GM10266 (cell line): ENCODE results near the gene PLXNA4.
A peak's percentile ranks its signal among the peaks of the same experiment; 100 is the strongest.

Source experiments
- DNase-seq: peaks from one replicate; pipeline ENCODE4 v3.0.0; 2012; ENCODE audit errors: extremely low spot score
- TF ChIP-seq, protein P1 (sequence below): IDR thresholded peaks from 2 replicates; pipeline ENCODE4 v1.5.1; 2012; ENCODE audit warnings: mild to moderate bottlenecking, low read depth; ENCODE audit not compliant: control insufficient read depth, insufficient read depth; ENCODE audit errors: missing control alignments

PLXNA4 gene

GRCh38 chr7:132400561-132401142 lies 175.6 kb downstream of the PLXNA4 start:
- no peak for DNase-seq
- TF ChIP-seq, protein P1, sequence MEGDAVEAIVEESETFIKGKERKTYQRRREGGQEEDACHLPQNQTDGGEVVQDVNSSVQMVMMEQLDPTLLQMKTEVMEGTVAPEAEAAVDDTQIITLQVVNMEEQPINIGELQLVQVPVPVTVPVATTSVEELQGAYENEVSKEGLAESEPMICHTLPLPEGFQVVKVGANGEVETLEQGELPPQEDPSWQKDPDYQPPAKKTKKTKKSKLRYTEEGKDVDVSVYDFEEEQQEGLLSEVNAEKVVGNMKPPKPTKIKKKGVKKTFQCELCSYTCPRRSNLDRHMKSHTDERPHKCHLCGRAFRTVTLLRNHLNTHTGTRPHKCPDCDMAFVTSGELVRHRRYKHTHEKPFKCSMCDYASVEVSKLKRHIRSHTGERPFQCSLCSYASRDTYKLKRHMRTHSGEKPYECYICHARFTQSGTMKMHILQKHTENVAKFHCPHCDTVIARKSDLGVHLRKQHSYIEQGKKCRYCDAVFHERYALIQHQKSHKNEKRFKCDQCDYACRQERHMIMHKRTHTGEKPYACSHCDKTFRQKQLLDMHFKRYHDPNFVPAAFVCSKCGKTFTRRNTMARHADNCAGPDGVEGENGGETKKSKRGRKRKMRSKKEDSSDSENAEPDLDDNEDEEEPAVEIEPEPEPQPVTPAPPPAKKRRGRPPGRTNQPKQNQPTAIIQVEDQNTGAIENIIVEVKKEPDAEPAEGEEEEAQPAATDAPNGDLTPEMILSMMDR: no peak

GRCh38 chr7:132399367-132399766 lies 176.9 kb downstream of the PLXNA4 start:
- no peak for DNase-seq
- TF ChIP-seq, protein P1: no peak

DNA sequence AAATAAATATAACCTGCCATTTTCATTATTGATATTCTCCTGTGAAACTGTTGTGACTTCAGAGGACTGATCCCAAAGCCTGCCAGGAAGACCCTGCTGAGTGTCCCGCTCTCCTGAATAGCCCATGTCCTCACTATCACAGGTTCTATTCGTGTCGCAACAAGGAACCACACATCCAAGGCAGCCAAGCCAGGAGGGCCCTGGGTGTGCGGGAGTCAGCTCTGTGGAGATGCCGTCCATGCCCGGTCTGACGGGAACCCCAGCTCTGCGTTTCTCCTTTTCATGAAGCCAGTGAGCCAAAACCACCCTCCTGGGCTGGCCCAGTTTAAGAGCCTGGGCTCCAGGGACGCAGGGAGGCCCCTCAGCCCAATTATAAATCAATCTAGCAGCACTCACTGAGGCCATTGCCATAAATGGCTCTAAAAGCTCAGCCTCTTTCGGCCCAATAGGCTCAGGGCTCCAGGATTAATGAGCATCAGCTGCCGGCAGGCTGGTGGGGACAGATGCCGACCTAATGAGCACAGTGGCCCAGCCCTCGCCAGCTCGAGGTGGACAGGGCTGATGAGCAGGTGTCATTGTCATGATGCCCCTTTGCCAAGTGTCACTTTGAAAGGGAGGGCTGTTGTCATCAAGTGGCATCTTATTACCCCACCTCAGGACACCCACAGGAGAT lies 177.9 kb downstream of the PLXNA4 start:
- no peak for DNase-seq
- TF ChIP-seq, protein P1: no peak

GRCh38 chr7:132397070-132397469 lies 179.2 kb downstream of the PLXNA4 start:
- TF ChIP-seq, protein P1: no peak
- no peak for DNase-seq

DNA sequence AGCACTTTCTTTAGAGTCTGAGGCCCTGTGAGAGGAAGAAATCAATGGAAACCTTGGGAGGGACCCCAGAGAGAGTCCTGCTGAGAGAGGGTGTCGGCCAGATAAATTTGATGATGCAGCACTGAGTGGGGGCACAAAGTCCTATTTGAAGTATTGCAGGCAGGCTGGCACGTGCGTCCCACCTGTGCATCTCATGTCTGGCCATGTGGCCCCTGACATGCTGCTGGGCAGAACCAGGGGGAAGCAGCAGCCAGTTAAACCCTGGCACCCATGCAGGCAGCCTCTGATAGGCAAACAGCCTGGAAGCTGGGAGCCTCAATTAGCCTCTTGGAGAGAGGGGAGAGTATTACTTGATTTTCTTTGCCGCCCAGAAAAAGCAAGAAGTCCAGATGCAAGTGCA lies 180.9 kb downstream of the PLXNA4 start:
- TF ChIP-seq, protein P1: no peak
- no peak for DNase-seq

DNA sequence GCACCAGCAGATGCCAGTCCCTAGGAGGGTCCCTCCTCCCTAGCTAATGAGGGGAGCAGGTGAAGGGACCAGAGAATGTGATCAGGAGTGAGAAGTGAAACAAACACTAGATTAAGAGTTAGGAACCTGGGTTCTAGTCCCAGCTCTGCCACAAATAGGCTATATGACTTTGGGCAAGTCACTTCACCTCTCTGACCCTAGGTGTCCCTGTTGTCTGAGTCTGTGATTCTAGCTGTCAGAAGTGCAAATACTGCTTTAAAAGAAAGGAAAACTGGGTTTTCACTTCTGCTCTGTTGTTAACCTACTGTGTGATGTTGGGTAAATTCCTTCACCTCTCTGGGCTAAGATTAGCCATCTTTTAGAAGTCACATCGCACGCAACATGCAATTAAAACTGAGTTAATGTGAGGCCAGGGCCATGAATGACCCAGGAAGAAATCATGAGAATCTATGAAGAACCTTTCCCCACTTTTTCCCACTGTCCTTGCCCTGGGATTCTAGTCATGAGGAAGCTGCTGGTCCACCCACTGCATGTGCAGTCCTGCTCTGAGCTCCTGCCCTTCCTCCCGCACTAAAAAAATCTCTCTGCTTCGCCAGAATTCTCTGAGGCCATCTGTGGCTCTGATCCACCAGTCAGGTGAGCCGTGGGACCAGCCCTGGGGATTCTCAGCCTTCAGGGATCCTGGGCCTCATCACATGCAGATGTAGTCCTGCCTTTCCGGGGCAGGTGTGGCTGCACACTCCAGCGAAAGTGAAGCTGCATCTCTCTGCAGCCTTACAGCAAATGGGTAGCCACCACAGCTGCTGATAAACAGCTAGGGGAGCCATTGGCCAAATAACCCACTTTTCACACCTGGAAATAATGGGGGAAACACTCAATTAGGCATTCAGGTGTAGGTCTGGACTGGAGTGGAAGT lies 181.7 kb downstream of the PLXNA4 start:
- TF ChIP-seq, protein P1: peak; percentile 34
- DNase-seq: no peak
